Body of pancreas (tissue), 4 donors: ENCODE data around the gene ULBP3. TPM values are rescaled to one million over a fixed set of nuclear protein-coding genes. Genes with fewer than 3 reads are reported as not detected.
A peak's percentile ranks its signal among the peaks of the same experiment; 100 is the strongest.

Source experiments
- ATAC-seq: fragments of 150-250 bp; one replicate; pipeline ENCODE4 v1.9.1; 2016
- DNase-seq, 4 donors: peaks; one replicate each; pipeline ENCODE4 v3.0.0-alpha.2; 2019
- H3K27ac ChIP-seq, 4 donors: fragments of 200-600 bp; sonication (generic); 1 replicate in 3 of 4; 2 replicates in 1 of 4; pipeline versions ENCODE4 v1.5.1 to v1.6.1; 2016 to 2019; ENCODE audit warnings: mild to moderate bottlenecking in 1 of 4, mixed read lengths in 1 of 4, moderate library complexity in 1 of 4
- H3K27me3 ChIP-seq, 2 donors: fragments of 200-600 bp; sonication (generic); one replicate each; pipeline ENCODE4 v1.6.0; 2016; ENCODE audit warnings: mild to moderate bottlenecking in 1 of 2
- H3K36me3 ChIP-seq, 2 donors: fragments of 200-600 bp; sonication (generic); replicated peaks in 1 of 2; 2 replicates each; pipeline ENCODE4 v1.5.1; 2016; ENCODE audit warnings: low read depth in 2 of 2; ENCODE audit not compliant: insufficient read depth in 1 of 2
- H3K4me1 ChIP-seq: fragments of 200-600 bp; sonication (generic); one replicate; pipeline ENCODE4 v1.6.0; 2016
- H3K4me3 ChIP-seq, 2 donors: fragments of 200-600 bp; sonication (generic); 1 replicate in 1 of 2; 2 replicates in 1 of 2; pipeline ENCODE4 v1.5.1; 2016 to 2019
- H3K9me3 ChIP-seq, 3 donors: fragments of 200-600 bp; sonication (generic); 1 replicate in 2 of 3; 2 replicates in 1 of 3; pipeline ENCODE4 v1.5.1; 2016
- CTCF ChIP-seq, 7 experiments: fragments of 450-650 bp in 4 of 7; fragments of 200-600 bp in 3 of 7; sonication (generic) in 3 of 7; IDR thresholded peaks; one replicate each; pipeline ENCODE4 v1.5.1; 2016 to 2019; ENCODE audit warnings: antibody characterized with exemption in 7 of 7
- POLR2A ChIP-seq, 3 donors: fragments of 450-650 bp; IDR thresholded peaks; one replicate each; pipeline ENCODE4 v1.6.1; 2016; ENCODE audit warnings: antibody characterized with exemption in 3 of 3, mild to moderate bottlenecking in 2 of 3
- WGBS, 2 donors: methylation state at CpG; one replicate each; pipeline ENCODE4 v1.1.5; 2017; 5-methylcytosine and 5-hydroxymethylcytosine counted together
- intact Hi-C: fragments of 100-400 bp; cut with DNase I; formaldehyde crosslinking; loops from one replicate; pipeline ENCODE4 v1.15.1; 2023
- total RNA-seq, 2 donors: library from RNA; depleted of rRNA; stranded (reverse); fragments of >200 nt; gene quantifications; one replicate each; pipeline ENCODE4 v1.1.0, GENCODE V29; 2016

ULBP3 gene
- total RNA-seq, 2 donors from 2014 or later = 0.78 TPM; not detected in 1

- DNase-seq (peak; percentile 74 to 95 (median 81)), ATAC-seq (peak; percentile 29)
- Histone ChIP-seq H3K27me3 (no peaks in the 10 kb centered on the region), H3K4me1 (peaks cover 9% of the 10 kb centered on the region), H3K36me3 (no peaks in the 10 kb centered on the region), H3K27ac (no peak overlapping the region), H3K9me3 (no peaks in the 10 kb centered on the region), H3K4me3 (no peak overlapping the region)
- no peak for TF ChIP-seq POLR2A (IDR thresholded peaks at IDR 0.05)
- no peak for TF ChIP-seq CTCF (IDR thresholded peaks at IDR 0.05)
- 41 to 45% methylated on average over 6 to 8 of the region's 8 CpGs for WGBS, 2 donors
- intact Hi-C loops = no loop called here
Observed at GRCh38 chr6:150072201-150072600, 3.3 kb upstream of the ULBP3 start.

- TF ChIP-seq CTCF (IDR thresholded peaks at IDR 0.05) = no peak
- no peak for TF ChIP-seq POLR2A (IDR thresholded peaks at IDR 0.05)
- DNase-seq (no peak), ATAC-seq (no peak)
- 63 to 86% methylated on average over 3 of the region's 3 CpGs for WGBS, 2 donors
- H3K36me3 ChIP-seq = no peaks in the 10 kb centered on the region
- H3K4me1 ChIP-seq = peaks cover 9% of the 10 kb centered on the region
- H3K4me3 ChIP-seq = no peak overlapping the region
- intact Hi-C loops = no loop called here
- H3K9me3 ChIP-seq = no peaks in the 10 kb centered on the region
- H3K27me3 ChIP-seq = no peaks in the 10 kb centered on the region
- H3K27ac ChIP-seq = no peak overlapping the region
Observed at GRCh38 chr6:150070236-150070818, 1.4 kb upstream of the ULBP3 start.

GRCh38 chr6:150069706-150070105 lies 785 bp upstream of the ULBP3 start:
- TF ChIP-seq POLR2A (IDR thresholded peaks at IDR 0.05) (no peak), CTCF (IDR thresholded peaks at IDR 0.05) (no peak)

GRCh38 chr6:150068151-150068550 lies 770 bp downstream of the ULBP3 start:
- Histone ChIP-seq H3K4me1 (peaks cover 9% of the 10 kb centered on the region), H3K36me3 (no peaks in the 10 kb centered on the region), H3K27me3 (no peaks in the 10 kb centered on the region), H3K4me3 (no peak overlapping the region), H3K9me3 (no peaks in the 10 kb centered on the region), H3K27ac (no peak overlapping the region)
- ATAC-seq (no peak), DNase-seq (no peak)
- TF ChIP-seq CTCF (IDR thresholded peaks at IDR 0.05) = no peak
- TF ChIP-seq POLR2A (IDR thresholded peaks at IDR 0.05) = no peak
- WGBS, 2 donors = 51 to 56% methylated on average over 4 of the region's 4 CpGs
- intact Hi-C loops = no loop called here

More at GRCh38 chr6:150069706-150070105, 785 bp upstream of the ULBP3 start:
- ATAC-seq = peak; percentile 29
- peak; percentile 73 to 87 (median 76) for DNase-seq
- Histone ChIP-seq H3K4me1 (peaks cover 9% of the 10 kb centered on the region), H3K4me3 (no peak overlapping the region), H3K36me3 (no peaks in the 10 kb centered on the region), H3K9me3 (no peaks in the 10 kb centered on the region), H3K27ac (peak overlapping the region in 2 of 4 donors; percentile 78 to 83), H3K27me3 (no peaks in the 10 kb centered on the region)
- WGBS, 2 donors = 40 to 42% methylated on average over 7 to 11 of the region's 11 CpGs
- intact Hi-C loops = no loop called here

GRCh38 chr6:150065083-150065482 lies 3.8 kb downstream of the ULBP3 start:
- no peak for DNase-seq
- WGBS, 2 donors = 75 to 82% methylated on average over 2 of the region's 2 CpGs
- no peak for TF ChIP-seq POLR2A (IDR thresholded peaks at IDR 0.05)
- no peak for TF ChIP-seq CTCF (IDR thresholded peaks at IDR 0.05)
- Histone ChIP-seq H3K9me3 (no peaks in the 10 kb centered on the region), H3K36me3 (no peaks in the 10 kb centered on the region), H3K27me3 (no peaks in the 10 kb centered on the region), H3K4me3 (no peak overlapping the region), H3K27ac (no peak overlapping the region), H3K4me1 (peaks cover 9% of the 10 kb centered on the region)
- intact Hi-C loops = no loop called here
- no peak for ATAC-seq
